CD4-positive, alpha-beta T cell (primary cell): ENCODE data around the gene TARBP2. TPM values are rescaled to one million over a fixed set of nuclear protein-coding genes. Genes with fewer than 3 reads are reported as not detected.

Experiments used
- ATAC-seq: fragments of 200-7000 bp; cut with Tn5 transposase; one replicate; pipeline ENCODE4 v1.10.0; 2022; ENCODE audit warnings: mild to moderate bottlenecking; ENCODE audit not compliant: poor library complexity
- CTCF ChIA-PET: fragments of 350-600 bp; sonication (Branson Sonifier 250); formaldehyde crosslinking; loops from one replicate; lab custom pipeline; 2021; ENCODE audit warnings: antibody characterized with exemption, inconsistent platforms; lab: Charles Lee
- POLR2A ChIA-PET: fragments of 350-600 bp; sonication (Branson Sonifier 250); formaldehyde crosslinking; loops from one replicate; lab custom pipeline; 2021; ENCODE audit warnings: antibody characterized with exemption, inconsistent platforms; lab: Charles Lee
- DNase-seq, 14 experiments: peaks; one replicate each; pipeline ENCODE4 v3.0.0-alpha.2; 2013 to 2020; ENCODE audit warnings: mixed read lengths in 2 of 14
- H3K27ac ChIP-seq, 2 donors: one replicate each; pipeline versions ENCODE4 v1.5.1 to v1.7.0; 2013; ENCODE audit warnings: low read length in 2 of 2, low read depth in 1 of 2, mild to moderate bottlenecking in 1 of 2
- H3K27me3 ChIP-seq, 2 experiments: 1 replicate in 1 of 2; 2 replicates in 1 of 2; pipeline versions ENCODE4 v1.6.1 to v1.7.0; 2013; ENCODE audit warnings: low read length in 2 of 2, control low read depth in 1 of 2, mild to moderate bottlenecking in 1 of 2, moderate library complexity in 1 of 2; ENCODE audit not compliant: insufficient read depth in 2 of 2, control insufficient read depth in 1 of 2
- H3K36me3 ChIP-seq: one replicate; pipeline ENCODE4 v1.6.1; 2013; ENCODE audit warnings: low read length, control low read depth; ENCODE audit not compliant: insufficient read depth
- H3K4me1 ChIP-seq: one replicate; pipeline ENCODE4 v1.6.1; 2013; ENCODE audit warnings: low read length, control low read depth; ENCODE audit not compliant: insufficient read depth
- H3K4me3 ChIP-seq: one replicate; pipeline ENCODE4 v1.5.1; 2013; ENCODE audit warnings: mild to moderate bottlenecking, low read length, moderate library complexity
- H3K9me3 ChIP-seq, 2 experiments: 1 replicate in 1 of 2; 2 replicates in 1 of 2; pipeline versions ENCODE4 v1.6.1 to v1.7.0; 2013; ENCODE audit warnings: low read length in 2 of 2, mild to moderate bottlenecking in 2 of 2, control low read depth in 1 of 2, moderate library complexity in 1 of 2; ENCODE audit not compliant: control insufficient read depth in 1 of 2, insufficient read depth in 1 of 2
- H3K27ac Mint-ChIP-seq: one replicate; pipeline ENCODE4 v1.8.0; 2020; ENCODE audit warnings: mixed read lengths
- H3K27me3 Mint-ChIP-seq: one replicate; pipeline ENCODE4 v1.8.0; 2021; ENCODE audit warnings: mixed read lengths
- H3K36me3 Mint-ChIP-seq: one replicate; pipeline ENCODE4 v1.8.0; 2021; ENCODE audit warnings: low read depth, mixed read lengths
- H3K4me1 Mint-ChIP-seq: one replicate; pipeline ENCODE4 v1.8.0; 2021; ENCODE audit warnings: low read depth, mixed read lengths
- H3K4me3 Mint-ChIP-seq: one replicate; pipeline ENCODE4 v1.8.0; 2020; ENCODE audit warnings: mild to moderate bottlenecking, mixed read lengths
- H3K9me3 Mint-ChIP-seq: one replicate; pipeline ENCODE4 v1.8.0; 2020; ENCODE audit warnings: mixed read lengths
- intact Hi-C, 2 experiments: fragments of 100-400 bp; cut with DNase I in 1 of 2; cut with micrococcal nuclease in 1 of 2; formaldehyde crosslinking; loops; one replicate each; pipeline versions ENCODE4 v1.15.1 to v1.9.0; 2023 to 2025; cut with DNase I, micrococcal nuclease
- total RNA-seq, 174 experiments: library from RNA in 2 of 174; stranded (reverse) in 2 of 174; gene quantifications; one replicate each; pipeline ENCODE4 v1.2.3 and lab custom pipeline; 2021 to 2026
- TF ChIP-seq, protein P1 (sequence below): fragments of 200-600 bp; IDR thresholded peaks from one replicate; pipeline ENCODE4 v1.8.0; 2022; ENCODE audit warnings: antibody characterized with exemption, mild to moderate bottlenecking

TARBP2 gene
- total RNA-seq, 2 experiments from 2014 or later = 21.7 to 22.4 TPM

DNA sequence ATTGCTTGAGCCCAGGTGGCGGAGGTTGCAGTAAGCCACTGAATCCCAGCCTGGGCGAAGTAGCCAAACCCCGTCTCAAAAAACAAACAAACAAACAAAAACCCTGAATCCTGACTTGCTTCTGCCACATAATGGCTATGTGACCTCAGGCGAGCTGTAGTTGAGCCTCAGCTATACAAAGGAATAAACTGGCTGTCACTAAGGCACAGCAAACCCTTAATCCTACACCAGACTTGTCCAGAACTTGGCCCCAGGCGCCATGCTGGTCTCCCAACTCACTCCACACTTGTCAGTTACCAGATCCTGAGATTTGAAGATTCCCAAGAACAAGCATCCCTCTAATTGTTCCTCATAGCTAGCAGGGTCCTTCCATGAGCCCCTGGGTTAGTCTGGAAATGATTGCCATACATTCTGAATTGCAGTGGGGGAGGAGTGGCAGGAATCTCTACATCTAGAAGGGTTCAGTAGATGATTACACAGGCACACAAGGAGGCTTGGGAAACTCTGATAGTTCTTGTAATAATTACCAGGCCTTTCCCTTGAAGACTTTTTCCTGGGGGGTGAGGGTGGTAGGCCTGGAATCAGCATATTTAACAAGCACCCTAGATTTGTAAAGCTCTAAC lies 11.7 kb upstream of the TARBP2 start:
- Mint-ChIP-seq H3K9me3 (no peaks in the 10 kb centered on the region), H3K4me1 (peaks cover 31% of the 10 kb centered on the region), H3K36me3 (peaks cover 37% of the 10 kb centered on the region), H3K27ac (peak overlapping the region; percentile 53), H3K4me3 (peak overlapping the region; percentile 7), H3K27me3 (no peaks in the 10 kb centered on the region)
- no peaks in the 10 kb centered on the region for H3K27me3 ChIP-seq
- H3K4me1 ChIP-seq = peaks cover 27% of the 10 kb centered on the region
- ATAC-seq (no peak), DNase-seq (no peak)
- H3K36me3 ChIP-seq = peaks cover 31% of the 10 kb centered on the region
- no peak overlapping the region for H3K4me3 ChIP-seq
- H3K9me3 ChIP-seq = no peaks in the 10 kb centered on the region
- intact Hi-C loops = no loop called here
- ChIA-PET POLR2A (interaction anchor here (0.6 to 5.6 kb wide), 5 partner anchors 11 to 87 kb away, joined by 3 to 53 read pairs (median 3); partner anchors contain the start of genes MAP3K12 and TARBP2), CTCF (interaction anchor here (1.4 to 1.9 kb wide), 2 partner anchors 11 to 19 kb away, joined by 4 to 5 read pairs; no protein-coding TSS in a partner anchor)
- TF ChIP-seq, protein P1, sequence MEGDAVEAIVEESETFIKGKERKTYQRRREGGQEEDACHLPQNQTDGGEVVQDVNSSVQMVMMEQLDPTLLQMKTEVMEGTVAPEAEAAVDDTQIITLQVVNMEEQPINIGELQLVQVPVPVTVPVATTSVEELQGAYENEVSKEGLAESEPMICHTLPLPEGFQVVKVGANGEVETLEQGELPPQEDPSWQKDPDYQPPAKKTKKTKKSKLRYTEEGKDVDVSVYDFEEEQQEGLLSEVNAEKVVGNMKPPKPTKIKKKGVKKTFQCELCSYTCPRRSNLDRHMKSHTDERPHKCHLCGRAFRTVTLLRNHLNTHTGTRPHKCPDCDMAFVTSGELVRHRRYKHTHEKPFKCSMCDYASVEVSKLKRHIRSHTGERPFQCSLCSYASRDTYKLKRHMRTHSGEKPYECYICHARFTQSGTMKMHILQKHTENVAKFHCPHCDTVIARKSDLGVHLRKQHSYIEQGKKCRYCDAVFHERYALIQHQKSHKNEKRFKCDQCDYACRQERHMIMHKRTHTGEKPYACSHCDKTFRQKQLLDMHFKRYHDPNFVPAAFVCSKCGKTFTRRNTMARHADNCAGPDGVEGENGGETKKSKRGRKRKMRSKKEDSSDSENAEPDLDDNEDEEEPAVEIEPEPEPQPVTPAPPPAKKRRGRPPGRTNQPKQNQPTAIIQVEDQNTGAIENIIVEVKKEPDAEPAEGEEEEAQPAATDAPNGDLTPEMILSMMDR = no peak
- no peak overlapping the region for H3K27ac ChIP-seq

DNA sequence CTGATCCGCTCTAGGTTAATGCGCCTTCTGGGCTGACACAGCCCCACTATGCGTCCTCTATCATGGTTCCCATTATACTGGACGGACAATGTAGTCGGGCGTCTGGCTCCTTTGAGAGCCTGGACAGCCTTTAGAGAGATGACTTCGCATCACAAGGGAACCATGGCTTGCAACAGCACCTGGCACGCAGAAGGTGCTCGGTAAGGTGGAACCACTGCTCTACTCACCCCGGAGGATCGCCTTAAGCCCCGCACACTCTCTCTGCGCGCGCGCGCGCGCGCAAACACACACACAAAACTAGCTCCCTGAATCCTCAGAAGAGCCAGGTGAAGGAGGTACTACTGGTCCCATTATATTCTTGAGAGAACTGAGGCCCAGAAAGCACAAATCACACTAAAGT lies 8.9 kb upstream of the TARBP2 start:
- Mint-ChIP-seq H3K27ac (peak overlapping the region; percentile 92), H3K4me3 (peak overlapping the region; percentile 92), H3K9me3 (no peaks in the 10 kb centered on the region), H3K36me3 (peaks cover 22% of the 10 kb centered on the region), H3K27me3 (no peaks in the 10 kb centered on the region), H3K4me1 (peaks cover 45% of the 10 kb centered on the region)
- TF ChIP-seq, protein P1 = no peak
- CTCF ChIA-PET = interaction anchor here (0.6 to 1.4 kb wide), 3 partner anchors 10 to 71 kb away, joined by 4 read pairs; no protein-coding TSS in a partner anchor
- DNase-seq (peak in 2 of 14 experiments; percentile 37 to 51), ATAC-seq (no peak)
- H3K27me3 ChIP-seq = no peaks in the 10 kb centered on the region
- H3K9me3 ChIP-seq = no peaks in the 10 kb centered on the region
- peaks cover 4% of the 10 kb centered on the region for H3K36me3 ChIP-seq
- H3K4me3 ChIP-seq = no peak overlapping the region
- POLR2A ChIA-PET = interaction anchor here (1.0 to 5.6 kb wide), 5 partner anchors 8 to 113 kb away, joined by 3 to 53 read pairs (median 5); partner anchors contain the start of genes MAP3K12, SP1 and TARBP2
- intact Hi-C loops = no loop called here
- peak overlapping the region; percentile 69 to 94 for H3K27ac ChIP-seq
- peaks cover 27% of the 10 kb centered on the region for H3K4me1 ChIP-seq

DNA sequence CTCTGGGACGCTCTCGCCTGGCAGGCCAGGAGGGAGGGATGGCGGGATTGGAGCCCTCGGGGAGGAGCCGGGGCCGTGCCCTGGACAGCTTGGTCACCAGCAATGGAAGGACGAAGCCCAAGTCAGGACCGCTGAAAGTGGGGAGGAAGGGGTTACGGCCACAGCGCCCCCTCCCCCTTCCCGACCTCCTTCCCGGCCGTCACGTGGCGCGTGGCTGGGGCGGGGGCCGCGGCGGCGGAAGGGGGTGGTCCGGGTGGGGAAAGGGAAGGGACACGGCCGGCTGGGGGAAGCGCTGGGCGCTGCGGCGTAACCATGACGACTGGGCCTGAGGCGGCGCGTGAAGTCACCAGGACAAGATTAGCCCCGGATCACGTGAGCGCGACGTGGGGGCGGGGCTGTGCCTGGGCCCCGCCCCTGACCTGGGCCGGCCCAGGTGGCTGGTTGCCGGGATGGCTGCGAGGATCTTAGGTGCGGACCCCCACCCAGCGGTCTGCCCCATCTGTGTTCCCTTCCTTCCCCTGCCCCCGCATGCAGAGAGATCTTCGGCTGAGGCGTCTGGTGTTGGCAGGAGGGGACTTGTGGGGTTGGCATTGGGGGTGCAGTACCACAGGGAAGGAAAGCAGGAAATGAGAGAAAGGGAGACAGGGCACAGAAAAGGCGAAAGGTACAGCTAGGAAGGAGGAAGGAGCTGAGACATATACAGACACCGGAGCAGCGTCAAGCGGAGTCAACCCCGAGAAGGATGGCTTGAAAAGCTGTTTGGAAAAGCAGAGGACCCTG lies 8.1 kb upstream of the TARBP2 start:
- intact Hi-C loops = no loop called here
- ChIA-PET POLR2A (interaction anchor here (0.7 to 5.6 kb wide), 11 partner anchors 7 to 273 kb away, joined by 3 to 53 read pairs (median 5); partner anchors contain the start of genes MAP3K12, SP1 and TARBP2), CTCF (interaction anchor here (0.9 to 1.7 kb wide), 4 partner anchors 16 to 172 kb away, joined by 3 to 4 read pairs (median 4); partner anchors contain the start of gene AAAS)
- Mint-ChIP-seq H3K27me3 (no peaks in the 10 kb centered on the region), H3K4me3 (peak overlapping the region; percentile 92), H3K27ac (peak overlapping the region; percentile 92), H3K4me1 (peaks cover 50% of the 10 kb centered on the region), H3K9me3 (no peaks in the 10 kb centered on the region), H3K36me3 (peaks cover 15% of the 10 kb centered on the region)
- H3K36me3 ChIP-seq = no peaks in the 10 kb centered on the region
- no peaks in the 10 kb centered on the region for H3K27me3 ChIP-seq
- peaks cover 29% of the 10 kb centered on the region for H3K4me1 ChIP-seq
- ATAC-seq = peak; percentile 89
- TF ChIP-seq, protein P1 = no peak
- no peaks in the 10 kb centered on the region for H3K9me3 ChIP-seq
- peak overlapping the region; percentile 69 to 94 for H3K27ac ChIP-seq
- H3K4me3 ChIP-seq = peak overlapping the region; percentile 69
- peak; percentile 69 to 94 (median 82) for DNase-seq
